Measurements from ENCODE around the gene ZNF581.

The ZNF581 gene

GRCh38 chr19:55646889-55647731 lies 3.7 kb downstream of the ZNF581 start:
- peaks cover 17% of the 10 kb centered on the region for H3K36me3 ChIP-seq (ENCODE audit: low read depth)
- DNase-seq (ENCODE audit: low spot score) (no peak), ATAC-seq (ENCODE audit: low read depth) (no peak)
- H3K9me3 ChIP-seq (ENCODE audit: severe bottlenecking) = no peaks in the 10 kb centered on the region
- H3K27ac ChIP-seq (ENCODE audit: poor library complexity, severe bottlenecking) = peak overlapping the region; percentile 66
- H3K27me3 ChIP-seq (ENCODE audit: insufficient read depth, poor library complexity, severe bottlenecking) = no peaks in the 10 kb centered on the region
- TF ChIP-seq, protein P1, sequence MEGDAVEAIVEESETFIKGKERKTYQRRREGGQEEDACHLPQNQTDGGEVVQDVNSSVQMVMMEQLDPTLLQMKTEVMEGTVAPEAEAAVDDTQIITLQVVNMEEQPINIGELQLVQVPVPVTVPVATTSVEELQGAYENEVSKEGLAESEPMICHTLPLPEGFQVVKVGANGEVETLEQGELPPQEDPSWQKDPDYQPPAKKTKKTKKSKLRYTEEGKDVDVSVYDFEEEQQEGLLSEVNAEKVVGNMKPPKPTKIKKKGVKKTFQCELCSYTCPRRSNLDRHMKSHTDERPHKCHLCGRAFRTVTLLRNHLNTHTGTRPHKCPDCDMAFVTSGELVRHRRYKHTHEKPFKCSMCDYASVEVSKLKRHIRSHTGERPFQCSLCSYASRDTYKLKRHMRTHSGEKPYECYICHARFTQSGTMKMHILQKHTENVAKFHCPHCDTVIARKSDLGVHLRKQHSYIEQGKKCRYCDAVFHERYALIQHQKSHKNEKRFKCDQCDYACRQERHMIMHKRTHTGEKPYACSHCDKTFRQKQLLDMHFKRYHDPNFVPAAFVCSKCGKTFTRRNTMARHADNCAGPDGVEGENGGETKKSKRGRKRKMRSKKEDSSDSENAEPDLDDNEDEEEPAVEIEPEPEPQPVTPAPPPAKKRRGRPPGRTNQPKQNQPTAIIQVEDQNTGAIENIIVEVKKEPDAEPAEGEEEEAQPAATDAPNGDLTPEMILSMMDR (IDR thresholded peaks at IDR 0.05; ENCODE audit: poor library complexity, severe bottlenecking) = no peak
- peak overlapping the region; percentile 76 for H3K4me3 ChIP-seq (ENCODE audit: severe bottlenecking)
- no peaks in the 10 kb centered on the region for H3K4me1 ChIP-seq (ENCODE audit: insufficient read depth, poor library complexity, severe bottlenecking)

DNA sequence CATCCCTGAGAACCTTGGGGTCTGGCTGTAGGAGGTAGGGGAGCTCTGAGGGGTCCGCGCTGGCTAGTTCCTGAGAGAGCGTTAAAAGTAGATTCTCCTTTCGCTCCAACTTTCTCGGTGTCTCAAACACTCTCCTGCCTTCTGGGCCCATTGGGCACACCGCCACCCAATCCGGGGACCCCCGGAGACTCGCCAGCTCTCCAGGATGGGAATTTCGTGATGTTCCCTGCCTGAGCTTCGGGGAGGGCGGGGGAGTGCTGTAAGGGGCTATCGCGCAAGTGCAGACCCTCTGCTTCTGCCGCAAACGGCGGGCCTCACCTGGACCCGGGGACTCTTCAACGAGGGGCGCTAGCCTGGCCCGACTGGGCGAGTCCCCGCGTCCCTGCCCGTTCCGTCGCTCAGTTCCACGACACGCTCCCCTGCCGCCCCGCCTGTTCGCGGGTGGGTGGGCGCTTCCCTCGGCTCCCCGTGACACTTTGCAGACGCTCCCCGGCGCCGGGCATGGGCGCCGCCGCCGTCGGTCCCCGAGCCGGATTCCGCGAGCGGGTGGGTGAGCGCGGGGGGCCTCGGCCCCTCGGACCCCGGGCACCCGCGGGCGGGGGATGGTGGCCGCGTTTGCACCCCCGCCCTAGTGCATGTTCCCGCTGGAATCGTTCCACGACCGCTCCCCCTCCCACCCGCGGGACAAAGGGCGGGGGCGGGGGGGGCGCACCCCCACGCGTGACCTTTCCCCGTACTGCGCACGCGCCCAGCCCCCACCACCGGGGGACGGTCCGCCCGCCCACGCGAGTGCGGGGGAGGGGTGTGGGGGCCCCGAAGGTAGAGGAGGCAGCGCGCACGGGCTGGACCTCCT lies 4.5 kb downstream of the ZNF581 start, which contains the start of gene CCDC106:
Gene CCDC106 (plus strand): TSS at position 481 of the 853 bp plus-strand sequence. CDS start 835 bp downstream, outside the sequence.
- ATAC-seq (ENCODE audit: low read depth) (peak; percentile 40), DNase-seq (ENCODE audit: low spot score) (no peak)
- no peaks in the 10 kb centered on the region for H3K27me3 ChIP-seq (ENCODE audit: insufficient read depth, poor library complexity, severe bottlenecking)
- TF ChIP-seq, protein P1 (IDR thresholded peaks at IDR 0.05; ENCODE audit: poor library complexity, severe bottlenecking) = no peak
- H3K4me1 ChIP-seq (ENCODE audit: insufficient read depth, poor library complexity, severe bottlenecking) = no peaks in the 10 kb centered on the region
- H3K36me3 ChIP-seq (ENCODE audit: low read depth) = peaks cover 17% of the 10 kb centered on the region
- no peaks in the 10 kb centered on the region for H3K9me3 ChIP-seq (ENCODE audit: severe bottlenecking)
- peak within 1 kb of the TSS; percentile 66 for H3K27ac ChIP-seq (ENCODE audit: poor library complexity, severe bottlenecking)
- H3K4me3 ChIP-seq (ENCODE audit: severe bottlenecking) = peak within 1 kb of the TSS; percentile 76

DNA sequence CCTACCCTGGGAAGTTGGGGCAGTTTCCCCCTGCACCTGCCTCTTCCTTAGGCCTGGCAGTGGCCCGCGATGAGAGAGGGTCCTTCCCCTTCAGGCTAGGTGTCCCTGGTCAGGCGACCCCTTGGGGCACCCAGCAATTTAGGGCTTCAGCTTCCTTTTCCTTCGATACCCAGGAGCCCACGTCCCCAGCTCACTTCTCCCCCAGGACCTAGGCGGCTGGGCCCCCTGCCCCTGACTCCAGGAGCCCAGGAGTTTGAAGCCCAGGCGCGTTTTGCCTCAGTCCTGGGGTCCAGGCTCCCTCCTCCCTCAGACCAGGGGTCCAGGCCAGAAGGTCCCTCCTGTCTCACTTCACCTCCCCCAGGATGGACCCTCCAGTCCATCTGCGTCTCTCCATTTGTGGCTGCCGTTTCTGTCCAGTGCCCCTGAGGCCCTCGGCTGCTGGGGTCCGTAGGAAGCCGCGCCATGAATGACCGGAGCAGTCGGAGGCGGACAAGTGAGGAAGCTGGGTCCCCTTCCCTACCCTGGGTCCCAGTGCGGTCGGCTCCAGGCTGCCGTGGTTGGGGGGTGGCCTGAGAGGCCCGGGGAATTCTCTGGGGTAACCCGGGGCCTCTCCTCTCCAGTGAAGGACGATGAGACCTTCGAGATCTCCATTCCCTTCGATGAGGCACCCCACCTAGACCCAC lies 5.3 kb downstream of the ZNF581 start:
- DNase-seq (ENCODE audit: low spot score) = no peak
- no peaks in the 10 kb centered on the region for H3K27me3 ChIP-seq (ENCODE audit: insufficient read depth, poor library complexity, severe bottlenecking)
- no peaks in the 10 kb centered on the region for H3K9me3 ChIP-seq (ENCODE audit: severe bottlenecking)
- TF ChIP-seq, protein P1 (IDR thresholded peaks at IDR 0.05; ENCODE audit: poor library complexity, severe bottlenecking) = no peak
- peak overlapping the region; percentile 76 for H3K4me3 ChIP-seq (ENCODE audit: severe bottlenecking)
- H3K4me1 ChIP-seq (ENCODE audit: insufficient read depth, poor library complexity, severe bottlenecking) = no peaks in the 10 kb centered on the region
- ATAC-seq (ENCODE audit: low read depth) = 0 out of 3 replicates have a peak, but pooled peaks have one; percentile 14
- H3K36me3 ChIP-seq (ENCODE audit: low read depth) = peaks cover 17% of the 10 kb centered on the region
- H3K27ac ChIP-seq (ENCODE audit: poor library complexity, severe bottlenecking) = peak overlapping the region; percentile 66

DNA sequence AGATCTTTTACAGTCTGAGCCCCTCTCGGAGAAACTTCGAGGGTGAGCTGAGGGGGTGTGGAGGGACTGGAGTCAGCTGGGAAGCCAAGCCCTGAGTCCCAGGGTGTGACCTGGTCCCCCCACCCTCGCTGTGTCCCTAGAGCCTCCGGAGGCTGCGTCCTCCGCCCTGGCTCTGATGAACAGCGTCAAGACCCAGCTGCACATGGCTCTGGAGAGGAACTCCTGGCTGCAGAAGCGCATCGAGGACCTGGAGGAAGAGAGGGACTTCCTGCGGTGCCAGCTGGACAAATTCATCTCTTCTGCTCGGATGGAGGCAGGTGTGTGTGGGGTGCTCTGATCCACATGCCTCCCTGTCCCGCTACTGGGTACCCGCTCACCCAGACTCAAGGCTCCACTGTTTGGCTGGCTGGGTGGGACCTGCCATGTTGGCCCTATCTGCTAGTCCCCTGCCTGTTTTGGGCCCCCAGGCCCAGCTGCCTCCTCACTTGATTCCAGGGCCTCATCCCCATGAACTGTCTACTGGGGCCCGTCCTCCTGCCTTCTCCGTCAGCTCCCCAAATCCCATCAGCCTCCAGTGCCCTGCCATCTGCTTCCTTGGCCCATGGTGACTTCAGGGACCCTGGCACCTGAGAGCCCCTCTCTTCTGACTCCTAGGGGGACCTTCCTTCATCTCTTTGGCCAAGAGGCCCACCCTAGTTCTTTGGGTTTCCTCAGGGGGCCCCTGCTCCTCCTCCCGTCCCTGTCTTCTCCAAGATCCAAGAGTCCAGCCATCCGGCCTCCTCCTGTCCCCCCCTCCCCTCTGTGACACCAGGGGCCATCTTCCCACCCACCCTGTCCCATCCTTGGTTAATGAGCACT lies 6.0 kb downstream of the ZNF581 start:
- ATAC-seq (ENCODE audit: low read depth) = no peak
- peak overlapping the region; percentile 76 for H3K4me3 ChIP-seq (ENCODE audit: severe bottlenecking)
- H3K4me1 ChIP-seq (ENCODE audit: insufficient read depth, poor library complexity, severe bottlenecking) = no peaks in the 10 kb centered on the region

More for the DNA sequence above, 6.0 kb downstream of the ZNF581 start:
- DNase-seq (ENCODE audit: low spot score) = no peak
- TF ChIP-seq, protein P1 (IDR thresholded peaks at IDR 0.05; ENCODE audit: poor library complexity, severe bottlenecking) = no peak
- Histone ChIP-seq H3K27ac (ENCODE audit: poor library complexity, severe bottlenecking) (peak overlapping the region; percentile 66), H3K36me3 (ENCODE audit: low read depth) (peaks cover 17% of the 10 kb centered on the region), H3K9me3 (ENCODE audit: severe bottlenecking) (no peaks in the 10 kb centered on the region), H3K27me3 (ENCODE audit: insufficient read depth, poor library complexity, severe bottlenecking) (no peaks in the 10 kb centered on the region)
